Measurements from ENCODE around the gene WDFY1. TPM values are rescaled to one million over a fixed set of nuclear protein-coding genes. Genes with fewer than 3 reads are reported as not detected.

The WDFY1 gene
- total and polyA plus RNA-seq, 2 donors (not counting 1 experiment from before 2014, with no cell fraction given), result 28.8 to 76.0 TPM

GRCh38 chr2:223915071-223915470 is 30.1 kb downstream of the WDFY1 start:
- ChIA-PET CTCF (no interaction called here), POLR2A (no interaction called here)
- peaks cover 15% of the 10 kb centered on the region for H4K20me1 ChIP-seq (ENCODE audit: control insufficient read depth, insufficient read depth, low read length, poor library complexity, severe bottlenecking)
- H3K36me3 ChIP-seq (replicated peaks in 1 of 2; ENCODE audit: control extremely low read depth in 1 of 2, control insufficient read depth in 1 of 2, extremely low read depth in 1 of 2, insufficient read depth in 2 of 2, low read length in 1 of 2), result peaks cover 0 to 25% of the 10 kb centered on the region in 2 experiments
- DNase-seq (no peak), ATAC-seq (ENCODE audit: low read depth) (no peak)
- TF ChIP-seq EZH2 (IDR thresholded peaks at IDR 0.05; ENCODE audit: borderline replicate concordance, insufficient read depth, low read depth, low read length, poor library complexity, severe bottlenecking) (no peak), CTCF (IDR thresholded peaks at IDR 0.05) (no peak)
- intact Hi-C loops (cut with micrococcal nuclease), result no loop called here
- H3K4me2 ChIP-seq (replicated peaks; ENCODE audit: low read depth, low read length, poor library complexity, severe bottlenecking), result no peak overlapping the region
- no peaks in the 10 kb centered on the region for H3K27me3 Mint-ChIP-seq
- no peak overlapping the region for H3K9ac ChIP-seq (ENCODE audit: low read length)
- no peak overlapping the region for H3K27ac ChIP-seq (ENCODE audit: low read length in 2 of 2)
- H3K4me1 ChIP-seq (ENCODE audit: control insufficient read depth in 2 of 2, insufficient read depth in 2 of 2, low read length in 2 of 2), result peaks cover 0 to 4% of the 10 kb centered on the region in 2 donors
- 92% methylated on average over 2 of the region's 3 CpGs for WGBS (ENCODE audit: insufficient coverage)
- no peak overlapping the region for H3K27ac Mint-ChIP-seq
- H3K9me3 ChIP-seq (ENCODE audit: control extremely low read depth in 1 of 3, control insufficient read depth in 2 of 3, insufficient read depth in 1 of 3, low read length in 2 of 3), result no peaks in the 10 kb centered on the region
- H3K4me1 Mint-ChIP-seq, result peaks cover 21% of the 10 kb centered on the region
- H2AFZ ChIP-seq (ENCODE audit: insufficient read depth, low read depth, low read length, poor library complexity, severe bottlenecking), result no peak overlapping the region
- H3K27me3 ChIP-seq (replicated peaks in 1 of 4; ENCODE audit: control extremely low read depth in 1 of 4, control insufficient read depth in 3 of 4, insufficient read depth in 4 of 4, low read length in 3 of 4), result no peaks in the 10 kb centered on the region
- no peaks in the 10 kb centered on the region for H3K9me3 Mint-ChIP-seq (ENCODE audit: insufficient read depth)
- peaks cover 18% of the 10 kb centered on the region for H3K79me2 ChIP-seq (ENCODE audit: control insufficient read depth, insufficient read depth, low read length)
- H3K4me3 ChIP-seq (ENCODE audit: control extremely low read depth in 1 of 5, extremely low read depth in 1 of 5, insufficient read depth in 1 of 5, low read depth in 2 of 5, low read length in 4 of 5), result no peak overlapping the region
- no peak overlapping the region for H3K4me3 Mint-ChIP-seq

- peaks cover 18% of the 10 kb centered on the region for H3K79me2 ChIP-seq (ENCODE audit: control insufficient read depth, insufficient read depth, low read length)
- peaks cover 8% of the 10 kb centered on the region for H4K20me1 ChIP-seq (ENCODE audit: control insufficient read depth, insufficient read depth, low read length, poor library complexity, severe bottlenecking)
- no peak overlapping the region for H3K4me3 Mint-ChIP-seq
- H3K27me3 ChIP-seq (replicated peaks in 1 of 4; ENCODE audit: control extremely low read depth in 1 of 4, control insufficient read depth in 3 of 4, insufficient read depth in 4 of 4, low read length in 3 of 4), result no peaks in the 10 kb centered on the region
- no peak overlapping the region for H3K9ac ChIP-seq (ENCODE audit: low read length)
- intact Hi-C loops (cut with micrococcal nuclease), result no loop called here
- H3K36me3 ChIP-seq (replicated peaks in 1 of 2; ENCODE audit: control extremely low read depth in 1 of 2, control insufficient read depth in 1 of 2, extremely low read depth in 1 of 2, insufficient read depth in 2 of 2, low read length in 1 of 2), result peaks cover 0 to 25% of the 10 kb centered on the region in 2 experiments
- no peak overlapping the region for H3K27ac Mint-ChIP-seq
- H3K4me3 ChIP-seq (ENCODE audit: control extremely low read depth in 1 of 5, extremely low read depth in 1 of 5, insufficient read depth in 1 of 5, low read depth in 2 of 5, low read length in 4 of 5), result no peak overlapping the region
- no peak for TF ChIP-seq CTCF (IDR thresholded peaks at IDR 0.05)
- no peak for TF ChIP-seq EZH2 (IDR thresholded peaks at IDR 0.05; ENCODE audit: borderline replicate concordance, insufficient read depth, low read depth, low read length, poor library complexity, severe bottlenecking)
- CTCF ChIA-PET, result no interaction called here
- DNase-seq (no peak), ATAC-seq (ENCODE audit: low read depth) (no peak)
- peaks cover 24% of the 10 kb centered on the region for H3K4me1 Mint-ChIP-seq
- H3K4me2 ChIP-seq (replicated peaks; ENCODE audit: low read depth, low read length, poor library complexity, severe bottlenecking), result no peak overlapping the region
- peaks cover 0 to 4% of the 10 kb centered on the region in 2 donors for H3K4me1 ChIP-seq (ENCODE audit: control insufficient read depth in 2 of 2, insufficient read depth in 2 of 2, low read length in 2 of 2)
- H3K27ac ChIP-seq (ENCODE audit: low read length in 2 of 2), result no peak overlapping the region
- no peaks in the 10 kb centered on the region for H3K9me3 ChIP-seq (ENCODE audit: control extremely low read depth in 1 of 3, control insufficient read depth in 2 of 3, insufficient read depth in 1 of 3, low read length in 2 of 3)
- no peaks in the 10 kb centered on the region for H3K9me3 Mint-ChIP-seq (ENCODE audit: insufficient read depth)
- POLR2A ChIA-PET, result no interaction called here
- H2AFZ ChIP-seq (ENCODE audit: insufficient read depth, low read depth, low read length, poor library complexity, severe bottlenecking), result no peak overlapping the region
- no peaks in the 10 kb centered on the region for H3K27me3 Mint-ChIP-seq
Observed at GRCh38 chr2:223914324-223914723, 30.8 kb downstream of the WDFY1 start.

Data from B cell (primary cell).